Ishikawa (cell line): ENCODE results near the gene ZNF282.
A peak's percentile ranks its signal among the peaks of the same experiment; 100 is the strongest.

ENCODE experiments used
- CEBPB ChIP-seq: IDR thresholded peaks from 2 replicates; pipeline ENCODE4 v1.6.1; 2012
- CREB1 ChIP-seq: IDR thresholded peaks from 2 replicates; pipeline ENCODE4 v1.6.1; 2012; ENCODE audit warnings: low read depth
- EGR1 ChIP-seq: IDR thresholded peaks from 2 replicates; pipeline ENCODE4 v1.6.1; 2012
- EP300 ChIP-seq: IDR thresholded peaks from 2 replicates; pipeline ENCODE4 v1.6.1; 2012; ENCODE audit warnings: borderline replicate concordance
- FOXM1 ChIP-seq: IDR thresholded peaks from 2 replicates; pipeline ENCODE4 v1.6.1; 2012; ENCODE audit warnings: low read depth, borderline replicate concordance
- NFIC ChIP-seq: IDR thresholded peaks from 2 replicates; pipeline ENCODE4 v1.6.1; 2012
- RAD21 ChIP-seq: IDR thresholded peaks from 2 replicates; pipeline ENCODE4 v1.6.1; 2012; ENCODE audit warnings: low read depth
- REST ChIP-seq: IDR thresholded peaks from 2 replicates; pipeline ENCODE4 v1.6.1; 2012; ENCODE audit warnings: low read depth, mild to moderate bottlenecking
- TAF1 ChIP-seq: IDR thresholded peaks from 2 replicates; pipeline ENCODE4 v1.6.1; 2012; ENCODE audit warnings: low read depth, mild to moderate bottlenecking
- TCF12 ChIP-seq: IDR thresholded peaks from 2 replicates; pipeline ENCODE4 v1.6.1; 2012; ENCODE audit warnings: low read depth
- TEAD4 ChIP-seq: IDR thresholded peaks from 2 replicates; pipeline ENCODE4 v1.6.1; 2012
- USF1 ChIP-seq: IDR thresholded peaks from 2 replicates; pipeline ENCODE4 v1.6.1; 2012
- YY1 ChIP-seq: IDR thresholded peaks from 2 replicates; pipeline ENCODE4 v1.6.1; 2012; ENCODE audit warnings: low read depth
- ZBTB7A ChIP-seq: IDR thresholded peaks from 2 replicates; pipeline ENCODE4 v1.6.1; 2012; ENCODE audit warnings: low read depth
- TF ChIP-seq, protein P1 (sequence below): IDR thresholded peaks from 2 replicates; pipeline ENCODE4 v1.6.1; 2012

ZNF282 gene

DNA sequence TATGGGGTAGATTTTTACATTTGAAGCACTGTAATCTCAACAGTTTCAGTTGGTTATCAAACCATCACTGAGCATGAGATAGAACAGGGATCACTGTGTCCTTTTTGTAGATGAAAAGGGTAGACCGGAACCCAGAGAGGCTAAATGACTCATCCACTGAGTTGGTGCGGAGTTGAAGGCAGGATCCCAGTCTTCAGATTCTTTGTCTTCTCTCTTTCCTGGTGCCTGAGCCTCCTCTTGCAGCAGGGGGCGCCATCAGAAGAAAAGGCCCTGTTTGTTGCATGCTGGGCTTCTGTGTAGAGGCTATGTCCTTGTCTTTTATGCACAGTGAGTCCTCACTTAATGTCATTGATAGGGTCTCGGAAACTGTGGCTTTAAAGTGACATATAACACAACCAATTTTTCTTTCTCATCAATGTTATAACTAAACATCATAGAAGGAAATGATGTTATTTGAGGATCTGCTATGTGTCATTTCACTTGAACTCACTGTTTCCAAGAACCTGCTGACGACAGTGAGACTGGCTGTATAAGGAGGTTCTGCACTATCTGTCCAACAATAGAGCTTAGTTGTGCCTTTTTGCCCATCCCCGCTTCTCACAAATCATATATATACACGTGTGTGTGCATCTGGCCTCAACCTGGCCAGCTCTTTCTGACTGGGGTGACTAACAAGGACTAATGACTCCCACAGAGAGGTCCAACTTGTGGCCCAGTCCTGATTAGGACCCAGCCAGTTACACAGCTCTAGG is 14.3 kb downstream of the ZNF282 start:
- TF ChIP-seq TAF1 (no peak), RAD21 (0 out of 2 replicates have a peak, but pooled peaks have one; percentile 24), YY1 (no peak)

GRCh38 chr7:149210551-149210950 is 15.2 kb downstream of the ZNF282 start:
- no peak for TF ChIP-seq NFIC
- TF ChIP-seq REST = no peak

DNA sequence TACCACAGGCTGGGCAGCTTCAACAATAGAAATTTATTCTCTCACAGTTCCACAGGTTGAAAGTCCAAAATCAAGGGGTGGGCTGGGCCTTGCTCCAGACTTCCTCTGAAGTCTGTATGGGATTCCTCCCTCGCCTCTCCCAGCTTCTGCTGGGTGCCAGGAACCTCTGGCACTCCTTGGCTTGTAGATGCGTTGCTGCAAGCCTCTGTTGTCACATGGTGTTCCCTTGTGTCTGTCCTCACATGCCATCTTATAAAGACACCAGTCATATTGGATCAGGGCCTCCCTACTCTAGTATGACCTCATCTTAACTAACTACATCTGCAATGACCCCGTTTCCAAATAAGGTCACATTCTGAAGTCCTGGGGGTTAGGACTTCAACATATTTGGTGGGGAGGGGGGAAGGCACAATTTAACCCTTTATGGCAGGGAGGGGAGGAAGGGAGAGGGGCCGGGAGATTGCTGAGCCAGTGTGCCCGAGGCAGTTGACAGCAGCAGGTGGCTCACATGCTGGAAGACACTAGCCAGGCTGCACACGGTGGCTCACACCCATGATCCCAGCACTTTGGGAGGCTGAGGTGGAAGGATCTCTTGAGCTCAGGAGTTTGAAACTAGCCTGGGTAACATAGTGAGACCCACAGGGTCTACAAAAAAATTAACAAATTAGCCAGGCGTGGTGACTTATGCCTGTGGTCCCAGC is 18.8 kb downstream of the ZNF282 start:
- TF ChIP-seq CEBPB (no peak), EP300 (no peak), RAD21 (no peak), CREB1 (no peak), USF1 (no peak), TAF1 (no peak), EGR1 (no peak), YY1 (no peak), TCF12 (no peak), ZBTB7A (no peak), REST (no peak), TEAD4 (no peak)

GRCh38 chr7:149216402-149216801 is 21.1 kb downstream of the ZNF282 start:
- TF ChIP-seq ZBTB7A (no peak), TCF12 (no peak), YY1 (no peak), RAD21 (no peak), CEBPB (no peak), FOXM1 (no peak), NFIC (no peak), TEAD4 (no peak), TAF1 (no peak), USF1 (no peak), EP300 (no peak), CREB1 (no peak), REST (no peak), EGR1 (no peak)
- TF ChIP-seq, protein P1, sequence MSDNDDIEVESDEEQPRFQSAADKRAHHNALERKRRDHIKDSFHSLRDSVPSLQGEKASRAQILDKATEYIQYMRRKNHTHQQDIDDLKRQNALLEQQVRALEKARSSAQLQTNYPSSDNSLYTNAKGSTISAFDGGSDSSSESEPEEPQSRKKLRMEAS = no peak

- TF ChIP-seq RAD21 = no peak
Observed at GRCh38 chr7:149217570-149217969, 22.2 kb downstream of the ZNF282 start.
